Endothelial cell (in vitro differentiated cells): Measurements from ENCODE around the gene EMX1. TPM values are rescaled to one million over a fixed set of nuclear protein-coding genes. Genes with fewer than 3 reads are reported as not detected.

ENCODE experiments used
- DNase-seq: peaks from one replicate; pipeline ENCODE4 v3.0.0; 2021; ENCODE audit warnings: low spot score
- H3K27ac Mint-ChIP-seq: one replicate; pipeline ENCODE4 v1.8.0; 2021; ENCODE audit warnings: mixed read lengths, inconsistent platforms; ENCODE audit not compliant: unreplicated experiment
- H3K27me3 Mint-ChIP-seq: one replicate; pipeline ENCODE4 v1.8.0; 2021; ENCODE audit warnings: mild to moderate bottlenecking, moderate library complexity, mixed read lengths, inconsistent platforms; ENCODE audit not compliant: unreplicated experiment
- H3K36me3 Mint-ChIP-seq: one replicate; pipeline ENCODE4 v1.8.0; 2021; ENCODE audit warnings: mild to moderate bottlenecking, low read depth, mixed read lengths, inconsistent platforms; ENCODE audit not compliant: unreplicated experiment
- H3K4me1 Mint-ChIP-seq: one replicate; pipeline ENCODE4 v1.8.0; 2021; ENCODE audit warnings: mild to moderate bottlenecking, mixed read lengths, inconsistent platforms; ENCODE audit not compliant: unreplicated experiment
- H3K4me3 Mint-ChIP-seq: one replicate; pipeline ENCODE4 v1.8.0; 2021; ENCODE audit warnings: mild to moderate bottlenecking, mixed read lengths, inconsistent platforms; ENCODE audit not compliant: unreplicated experiment
- H3K9me3 Mint-ChIP-seq: one replicate; pipeline ENCODE4 v1.8.0; 2021; ENCODE audit warnings: mixed read lengths, inconsistent platforms; ENCODE audit not compliant: unreplicated experiment
- total RNA-seq: library from RNA; stranded (reverse); fragmentation: NEBNext Ultra II Directional; extraction: Animal tissue kit (Norgen Biotek cat#: 25700); gene quantifications from one replicate; pipeline ENCODE4 v1.2.1, GENCODE V29; 2021; ENCODE audit not compliant: unreplicated experiment
- TF ChIP-seq, protein P1 (sequence below): fragments of 200-600 bp; sonication (generic); IDR thresholded peaks from one replicate; pipeline ENCODE4 v1.5.0; 2021; ENCODE audit warnings: antibody characterized with exemption; ENCODE audit not compliant: unreplicated experiment

EMX1 gene
- total RNA-seq, 1 donor from 2014 or later = 3.7 TPM

GRCh38 chr2:72920318-72921087, 3.2 kb downstream of the EMX1 start:
- Mint-ChIP-seq H3K9me3 (no peaks in the 10 kb centered on the region), H3K4me3 (peak overlapping the region; percentile 67), H3K4me1 (peaks cover 18% of the 10 kb centered on the region), H3K27me3 (peaks cover 34% of the 10 kb centered on the region), H3K36me3 (peaks cover 11% of the 10 kb centered on the region), H3K27ac (no peak overlapping the region)
- TF ChIP-seq, protein P1, sequence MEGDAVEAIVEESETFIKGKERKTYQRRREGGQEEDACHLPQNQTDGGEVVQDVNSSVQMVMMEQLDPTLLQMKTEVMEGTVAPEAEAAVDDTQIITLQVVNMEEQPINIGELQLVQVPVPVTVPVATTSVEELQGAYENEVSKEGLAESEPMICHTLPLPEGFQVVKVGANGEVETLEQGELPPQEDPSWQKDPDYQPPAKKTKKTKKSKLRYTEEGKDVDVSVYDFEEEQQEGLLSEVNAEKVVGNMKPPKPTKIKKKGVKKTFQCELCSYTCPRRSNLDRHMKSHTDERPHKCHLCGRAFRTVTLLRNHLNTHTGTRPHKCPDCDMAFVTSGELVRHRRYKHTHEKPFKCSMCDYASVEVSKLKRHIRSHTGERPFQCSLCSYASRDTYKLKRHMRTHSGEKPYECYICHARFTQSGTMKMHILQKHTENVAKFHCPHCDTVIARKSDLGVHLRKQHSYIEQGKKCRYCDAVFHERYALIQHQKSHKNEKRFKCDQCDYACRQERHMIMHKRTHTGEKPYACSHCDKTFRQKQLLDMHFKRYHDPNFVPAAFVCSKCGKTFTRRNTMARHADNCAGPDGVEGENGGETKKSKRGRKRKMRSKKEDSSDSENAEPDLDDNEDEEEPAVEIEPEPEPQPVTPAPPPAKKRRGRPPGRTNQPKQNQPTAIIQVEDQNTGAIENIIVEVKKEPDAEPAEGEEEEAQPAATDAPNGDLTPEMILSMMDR = no peak
- DNase-seq = peak; percentile 57

- no peak overlapping the region for H3K4me3 Mint-ChIP-seq
- H3K4me1 Mint-ChIP-seq = peaks cover 17% of the 10 kb centered on the region
- no peaks in the 10 kb centered on the region for H3K9me3 Mint-ChIP-seq
- no peak overlapping the region for H3K27ac Mint-ChIP-seq
- no peak for DNase-seq
- peaks cover 11% of the 10 kb centered on the region for H3K36me3 Mint-ChIP-seq
- peaks cover 35% of the 10 kb centered on the region for H3K27me3 Mint-ChIP-seq
- TF ChIP-seq, protein P1 = no peak
Measured at GRCh38 chr2:72921088-72921851, 4.0 kb downstream of the EMX1 start.

GRCh38 chr2:72921853-72922252, 4.5 kb downstream of the EMX1 start:
- Mint-ChIP-seq H3K4me3 (no peak overlapping the region), H3K36me3 (peaks cover 11% of the 10 kb centered on the region), H3K27ac (no peak overlapping the region), H3K4me1 (peaks cover 17% of the 10 kb centered on the region), H3K27me3 (peaks cover 34% of the 10 kb centered on the region), H3K9me3 (no peaks in the 10 kb centered on the region)
- TF ChIP-seq, protein P1 = no peak
- DNase-seq = no peak

- peaks cover 28% of the 10 kb centered on the region for H3K27me3 Mint-ChIP-seq
Measured at GRCh38 chr2:72923833-72924352, 6.6 kb downstream of the EMX1 start.

More at GRCh38 chr2:72923833-72924352, 6.6 kb downstream of the EMX1 start:
- peaks cover 11% of the 10 kb centered on the region for H3K36me3 Mint-ChIP-seq
- TF ChIP-seq, protein P1 = no peak
- H3K4me1 Mint-ChIP-seq = peaks cover 14% of the 10 kb centered on the region
- peak overlapping the region; percentile 51 for H3K4me3 Mint-ChIP-seq
- no peaks in the 10 kb centered on the region for H3K9me3 Mint-ChIP-seq
- no peak overlapping the region for H3K27ac Mint-ChIP-seq
- DNase-seq = no peak
